SK-N-SH treated with all-trans-retinoic acid at 6 μM for 48 hours (cell line): Measurements from ENCODE around the gene BAG5.

ENCODE experiments used
- CREB5 ChIP-seq: fragments of 250-450 bp; sonication (Bioruptor Pico); IDR thresholded peaks from 2 replicates; pipeline ENCODE4 v1.5.1; 2020; ENCODE audit warnings: low read depth, mild to moderate bottlenecking, moderate library complexity
- CSDC2 ChIP-seq: fragments of 250-450 bp; sonication (Bioruptor Pico); IDR thresholded peaks from 2 replicates; pipeline ENCODE4 v1.5.0; 2020; ENCODE audit warnings: mild to moderate bottlenecking, moderate library complexity
- GLIS3 ChIP-seq: fragments of 250-450 bp; sonication (Bioruptor Pico); IDR thresholded peaks from 2 replicates; pipeline ENCODE4 v1.5.0; 2020; ENCODE audit warnings: mild to moderate bottlenecking, moderate library complexity
- ISL1 ChIP-seq: fragments of 250-450 bp; sonication (Bioruptor Pico); IDR thresholded peaks from 2 replicates; pipeline ENCODE4 v2.1.2; 2022; ENCODE audit warnings: mild to moderate bottlenecking, moderate library complexity
- OSR1 ChIP-seq: fragments of 250-450 bp; sonication (Bioruptor Pico); IDR thresholded peaks from 2 replicates; pipeline ENCODE4 v1.8.0; 2022; ENCODE audit warnings: moderate library complexity, mild to moderate bottlenecking, inconsistent platforms
- PATZ1 ChIP-seq: fragments of 250-450 bp; sonication (Bioruptor Pico); IDR thresholded peaks from 2 replicates; pipeline ENCODE4 v1.8.0; 2020; ENCODE audit warnings: mild to moderate bottlenecking, moderate library complexity, borderline replicate concordance
- POU6F1 ChIP-seq: fragments of 250-450 bp; sonication (Bioruptor Pico); IDR thresholded peaks from 2 replicates; pipeline ENCODE4 v1.8.0; 2021; ENCODE audit warnings: low read depth, mild to moderate bottlenecking, moderate library complexity, borderline replicate concordance
- PPARA ChIP-seq: fragments of 250-450 bp; sonication (Bioruptor Pico); IDR thresholded peaks from 2 replicates; pipeline ENCODE4 v1.5.0; 2020; ENCODE audit warnings: mild to moderate bottlenecking, borderline replicate concordance

GRCh38 chr14:103581206-103581605 lies 18.7 kb upstream of the BAG5 start:
- no peak for TF ChIP-seq ISL1
- no peak for TF ChIP-seq POU6F1 (CRISPR knock-in tag)
- no peak for TF ChIP-seq PPARA (CRISPR knock-in tag)
- TF ChIP-seq GLIS3 (CRISPR knock-in tag), result no peak
- TF ChIP-seq PATZ1 (CRISPR knock-in tag), result no peak
- TF ChIP-seq OSR1 (CRISPR knock-in tag), result no peak
- no peak for TF ChIP-seq CSDC2 (CRISPR knock-in tag)
- TF ChIP-seq CREB5, result no peak
